Astrocyte (in vitro differentiated cells and primary cell): ENCODE measurements around the gene HFM1.
"Not testable (repeated sequence)": the region's sequence is repeated elsewhere in the genome, so short reads cannot be mapped to it uniquely, and the experiment has no call there.

Experiments used
- EZH2 ChIP-seq: IDR thresholded peaks from 2 replicates; pipeline ENCODE4 v1.6.1; 2012; ENCODE audit warnings: mild to moderate bottlenecking, low read length, inconsistent platforms; ENCODE audit not compliant: insufficient read depth
- TF ChIP-seq, protein P1 (sequence below): IDR thresholded peaks from 2 replicates; pipeline ENCODE4 v1.5.1; 2011; ENCODE audit warnings: low read depth, mild to moderate bottlenecking, inconsistent platforms, low read length, moderate library complexity; ENCODE audit not compliant: insufficient read depth

- TF ChIP-seq EZH2, result not testable (repeated sequence)
- TF ChIP-seq, protein P1, sequence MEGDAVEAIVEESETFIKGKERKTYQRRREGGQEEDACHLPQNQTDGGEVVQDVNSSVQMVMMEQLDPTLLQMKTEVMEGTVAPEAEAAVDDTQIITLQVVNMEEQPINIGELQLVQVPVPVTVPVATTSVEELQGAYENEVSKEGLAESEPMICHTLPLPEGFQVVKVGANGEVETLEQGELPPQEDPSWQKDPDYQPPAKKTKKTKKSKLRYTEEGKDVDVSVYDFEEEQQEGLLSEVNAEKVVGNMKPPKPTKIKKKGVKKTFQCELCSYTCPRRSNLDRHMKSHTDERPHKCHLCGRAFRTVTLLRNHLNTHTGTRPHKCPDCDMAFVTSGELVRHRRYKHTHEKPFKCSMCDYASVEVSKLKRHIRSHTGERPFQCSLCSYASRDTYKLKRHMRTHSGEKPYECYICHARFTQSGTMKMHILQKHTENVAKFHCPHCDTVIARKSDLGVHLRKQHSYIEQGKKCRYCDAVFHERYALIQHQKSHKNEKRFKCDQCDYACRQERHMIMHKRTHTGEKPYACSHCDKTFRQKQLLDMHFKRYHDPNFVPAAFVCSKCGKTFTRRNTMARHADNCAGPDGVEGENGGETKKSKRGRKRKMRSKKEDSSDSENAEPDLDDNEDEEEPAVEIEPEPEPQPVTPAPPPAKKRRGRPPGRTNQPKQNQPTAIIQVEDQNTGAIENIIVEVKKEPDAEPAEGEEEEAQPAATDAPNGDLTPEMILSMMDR, result not testable (repeated sequence)
Observed at GRCh38 chr1:91288843-91289553, 115.6 kb downstream of the HFM1 start.
